ENCODE data around the gene ABLIM3.

GRCh38 chr5:149195962-149196361 lies 54.7 kb downstream of the ABLIM3 start:
- TF ChIP-seq CTCF (IDR thresholded peaks at IDR 0.05) (no peak), GABPA (IDR thresholded peaks at IDR 0.05; ENCODE audit: low read depth) (no peak), CHD2 (IDR thresholded peaks at IDR 0.05; ENCODE audit: low read length, partially characterized antibody) (no peak), YY1 (IDR thresholded peaks at IDR 0.05; ENCODE audit: low read depth) (no peak), POLR2AphosphoS5 (IDR thresholded peaks at IDR 0.05; ENCODE audit: low read depth, low read length) (no peak), RAD21 (IDR thresholded peaks at IDR 0.05; ENCODE audit: low read length) (no peak), TAF1 (IDR thresholded peaks at IDR 0.05; ENCODE audit: borderline replicate concordance, low read depth, low read length) (no peak), EP300 (IDR thresholded peaks at IDR 0.05; ENCODE audit: borderline replicate concordance in 1 of 2, low read depth in 1 of 2, low read length in 1 of 2) (no peak), JUND (IDR thresholded peaks at IDR 0.05) (no peak), USF2 (IDR thresholded peaks at IDR 0.05; ENCODE audit: borderline replicate concordance, low read depth, low read length) (no peak), REST (IDR thresholded peaks at IDR 0.05; ENCODE audit: low read depth, low read length) (no peak), RFX5 (IDR thresholded peaks at IDR 0.05; ENCODE audit: low read length) (no peak), IRF3 (IDR thresholded peaks at IDR 0.05; ENCODE audit: low read depth, low read length) (no peak)
